ENCODE results near the gene TTC28.
"Not testable (repeated sequence)": the region's sequence is repeated elsewhere in the genome, so short reads cannot be mapped to it uniquely, and the experiment has no call there.

TTC28 gene

GRCh38 chr22:28679611-28680287 is at the start of gene TTC28:
TSS of gene TTC28 (minus strand) at chr22:28679840. CDS start at chr22:28679723, 117 bp downstream.
- not testable (repeated sequence) for DNase-seq

- DNase-seq, result no peak
These were observed 49.1 kb upstream of the TTC28 start for GRCh38 chr22:28728621-28729313.

GRCh38 chr22:28728002-28728401 is 48.4 kb upstream of the TTC28 start:
- no peak for DNase-seq

GRCh38 chr22:28718044-28718443 is 38.4 kb upstream of the TTC28 start:
- DNase-seq, result no peak

- DNase-seq, result no peak
These were observed 37.0 kb upstream of the TTC28 start for GRCh38 chr22:28716686-28717085.

GRCh38 chr22:28715611-28716010 is 36.0 kb upstream of the TTC28 start:
- DNase-seq, result no peak

GRCh38 chr22:28714043-28714628 is 34.5 kb upstream of the TTC28 start:
- no peak for DNase-seq

- no peak for DNase-seq
These were observed 32.5 kb upstream of the TTC28 start for GRCh38 chr22:28711820-28712777.

GRCh38 chr22:28711341-28711740 is 31.7 kb upstream of the TTC28 start:
- DNase-seq, result no peak

- no peak for DNase-seq
These were observed 31.0 kb upstream of the TTC28 start for GRCh38 chr22:28710576-28711191.

GRCh38 chr22:28710107-28710506 is 30.5 kb upstream of the TTC28 start:
- no peak for DNase-seq

- DNase-seq, result no peak
These were observed 27.2 kb upstream of the TTC28 start for GRCh38 chr22:28706845-28707244.

GRCh38 chr22:28703436-28703835 is 23.8 kb upstream of the TTC28 start:
- no peak for DNase-seq

- no peak for DNase-seq
These were observed 23.3 kb upstream of the TTC28 start for GRCh38 chr22:28702891-28703290.

- not testable (repeated sequence) for DNase-seq
These were observed 13.6 kb upstream of the TTC28 start for GRCh38 chr22:28693041-28693760.

- not testable (repeated sequence) for DNase-seq
These were observed 10.2 kb upstream of the TTC28 start for GRCh38 chr22:28689796-28690195.

GRCh38 chr22:28682966-28683365 is 3.3 kb upstream of the TTC28 start:
- DNase-seq, result not testable (repeated sequence)

- not testable (repeated sequence) for DNase-seq
These were observed 1.3 kb upstream of the TTC28 start for GRCh38 chr22:28680813-28681490.

GRCh38 chr22:28678778-28679610 is 646 bp downstream of the TTC28 start:
- DNase-seq, result not testable (repeated sequence)

- DNase-seq, result not testable (repeated sequence)
These were observed 1.5 kb downstream of the TTC28 start for GRCh38 chr22:28678170-28678569.

Measured in NCI-H2107 (cell line).